ENCODE data around the gene TBX21.

DNA sequence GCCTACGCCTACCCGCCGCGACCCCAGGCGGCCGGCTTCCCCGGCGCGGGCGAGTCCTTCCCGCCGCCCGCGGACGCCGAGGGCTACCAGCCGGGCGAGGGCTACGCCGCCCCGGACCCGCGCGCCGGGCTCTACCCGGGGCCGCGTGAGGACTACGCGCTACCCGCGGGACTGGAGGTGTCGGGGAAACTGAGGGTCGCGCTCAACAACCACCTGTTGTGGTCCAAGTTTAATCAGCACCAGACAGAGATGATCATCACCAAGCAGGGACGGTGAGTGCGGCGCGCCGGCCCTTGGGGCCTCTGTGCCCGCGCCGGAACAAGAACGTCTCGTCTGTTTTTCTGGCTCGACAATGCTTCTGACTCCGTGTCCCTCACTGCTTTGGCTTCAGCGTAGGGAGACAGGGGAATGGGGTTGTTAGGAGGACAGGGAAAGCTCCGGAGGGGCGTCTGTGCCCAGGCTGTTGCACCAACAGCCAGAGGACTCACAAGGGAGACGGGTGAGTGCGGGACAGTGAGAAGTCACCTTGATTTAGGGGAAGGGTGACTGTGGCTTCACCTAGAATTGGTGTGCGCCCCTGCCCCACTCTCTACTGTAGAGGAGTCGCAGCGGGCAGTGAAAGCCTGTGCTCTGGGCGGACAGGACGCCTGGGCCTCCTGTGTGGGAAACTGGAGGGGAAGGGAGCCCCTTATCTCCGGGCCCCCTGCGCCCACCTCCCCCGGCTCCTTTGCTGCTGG lies 806 bp downstream of the TBX21 start:
- no peak for TF ChIP-seq ZNF274 (IDR thresholded peaks at IDR 0.05; ENCODE audit: low read depth, low read length)
- peak; percentile 66 for TF ChIP-seq SUZ12 (IDR thresholded peaks at IDR 0.05; ENCODE audit: extremely low read depth, insufficient read depth, insufficient read length)

Measured in NT2/D1 (cell line).